Keratinocyte (primary cell): ENCODE results near the gene CMTM7. TPM values are rescaled to one million over a fixed set of nuclear protein-coding genes. Genes with fewer than 3 reads are reported as not detected.

ENCODE experiments used
- DNase-seq: peaks from one replicate; pipeline ENCODE4 v3.0.0-alpha.2; 2011; ENCODE audit warnings: low read depth, missing footprints, low spot score
- FAIRE-seq: peaks from 2 replicates; lab custom pipeline; 2011; peaks lifted over from hg19 to GRCh38; lab: Jason Lieb, UNC
- H2AFZ ChIP-seq: 2 replicates; pipeline ENCODE4 v1.6.0; 2012; ENCODE audit warnings: low read length, control low read depth, inconsistent platforms; ENCODE audit not compliant: control insufficient read depth
- H3K27ac ChIP-seq: 2 replicates; pipeline ENCODE4 v1.5.1; 2011; ENCODE audit warnings: low read length; ENCODE audit not compliant: control insufficient read depth, insufficient read depth
- H3K27me3 ChIP-seq: 3 replicates; pipeline ENCODE4 v1.6.0; 2011; ENCODE audit warnings: low read length; ENCODE audit not compliant: control insufficient read depth, insufficient read depth; ENCODE audit errors: extremely low read depth
- H3K36me3 ChIP-seq, 2 experiments: 2 replicates in 1 of 2; 3 replicates in 1 of 2; pipeline ENCODE4 v1.5.1; 2011; ENCODE audit warnings: low read length in 2 of 2, mild to moderate bottlenecking in 1 of 2; ENCODE audit not compliant: control insufficient read depth in 2 of 2, insufficient read depth in 2 of 2; ENCODE audit errors: extremely low read depth in 1 of 2
- H3K4me1 ChIP-seq: 3 replicates; pipeline ENCODE4 v1.5.1; 2011; ENCODE audit warnings: low read length; ENCODE audit not compliant: control insufficient read depth, insufficient read depth; ENCODE audit errors: extremely low read depth
- H3K4me2 ChIP-seq: 3 replicates; pipeline ENCODE4 v1.6.0; 2011; ENCODE audit warnings: low read depth, low read length; ENCODE audit not compliant: control insufficient read depth, insufficient read depth; ENCODE audit errors: extremely low read depth
- H3K4me3 ChIP-seq, 3 experiments: fragments of 200-600 bp in 1 of 3; sonication (generic) in 1 of 3; 2 replicates in 2 of 3; 3 replicates in 1 of 3; pipeline ENCODE4 v1.5.1; 2011 to 2016; ENCODE audit warnings: low read length in 3 of 3, mild to moderate bottlenecking in 3 of 3, control low read depth in 2 of 3, inconsistent platforms in 1 of 3, low read depth in 1 of 3, mixed read lengths in 1 of 3, mixed run types in 1 of 3, moderate library complexity in 1 of 3; ENCODE audit not compliant: control insufficient read depth in 2 of 3, insufficient read depth in 2 of 3; ENCODE audit errors: extremely low read depth in 1 of 3
- H3K79me2 ChIP-seq: 2 replicates; pipeline ENCODE4 v1.6.0; 2012; ENCODE audit warnings: low read length; ENCODE audit not compliant: control insufficient read depth, insufficient read depth
- H3K9ac ChIP-seq: 3 replicates; pipeline ENCODE4 v1.6.0; 2011; ENCODE audit warnings: low read length; ENCODE audit not compliant: control insufficient read depth, insufficient read depth; ENCODE audit errors: extremely low read depth
- H3K9me1 ChIP-seq: 3 replicates; pipeline ENCODE4 v1.6.0; 2011; ENCODE audit warnings: low read length; ENCODE audit not compliant: control insufficient read depth, insufficient read depth; ENCODE audit errors: extremely low read depth
- H3K9me3 ChIP-seq: 2 replicates; pipeline ENCODE4 v1.5.1; 2012; ENCODE audit warnings: low read depth, low read length; ENCODE audit not compliant: control insufficient read depth
- H4K20me1 ChIP-seq: 3 replicates; pipeline ENCODE4 v1.6.0; 2011; ENCODE audit warnings: low read length; ENCODE audit not compliant: control insufficient read depth, insufficient read depth; ENCODE audit errors: extremely low read depth
- CTCF ChIP-seq, 3 experiments: IDR thresholded peaks in 1 of 3; conservative IDR thresholded peaks in 1 of 3; optimal IDR thresholded peaks in 1 of 3; 2 replicates in 2 of 3; 3 replicates in 1 of 3; pipeline versions ENCODE3 to v1.5.1; 2011; ENCODE audit warnings: low read length in 3 of 3, mild to moderate bottlenecking in 3 of 3, moderate library complexity in 2 of 3, control low read depth in 1 of 3, inconsistent platforms in 1 of 3; ENCODE audit not compliant: insufficient read depth in 2 of 3; ENCODE audit errors: extremely low read depth in 1 of 3
- EZH2 ChIP-seq: IDR thresholded peaks from one replicate; pipeline ENCODE4 v1.6.1; 2012; ENCODE audit warnings: inconsistent platforms, mild to moderate bottlenecking, low read length, moderate library complexity
- dilution Hi-C: fragments of 300-500 bp; cut with MboI; formaldehyde crosslinking; loops from one replicate; pipeline ENCODE4 v1.7.0; 2020; ENCODE audit warnings: low sequenced_read_pairs; ENCODE audit not compliant: extremely low pct_ligation_motif_present
- polyA plus RNA-seq, 5 experiments: library from polyadenylated mRNA; depleted of rRNA in 3 of 5; stranded (reverse) in 3 of 5; stranded (forward) in 1 of 5; unstranded in 1 of 5; fragments of >200 nt; gene quantifications; 1 replicate in 1 of 5; 2 replicates in 3 of 5; 3 replicates in 1 of 5; pipeline versions ENCODE4 v1.2.1 to v1.2.3, GENCODE V29; 2011 to 2012; ENCODE audit warnings: missing spikeins in 2 of 5, low read depth in 1 of 5, low replicate concordance in 1 of 5

The CMTM7 gene
- polyA plus RNA-seq, 1 donor (not counting 4 experiments of a cell fraction or from before 2014, with no cell fraction given) = 47.2 TPM

- dilution Hi-C loops = no loop called here
- H3K9me1 ChIP-seq = no peaks in the 10 kb centered on the region
- TF ChIP-seq CTCF (optimal IDR thresholded peaks at IDR 0.05 in 1 of 3, IDR thresholded peaks at IDR 0.05 in 1 of 3, conservative IDR thresholded peaks at IDR 0.05 in 1 of 3; ENCODE audit: extremely low read depth in 1 of 3, insufficient read depth in 2 of 3, low read length in 3 of 3) = no peak
- TF ChIP-seq EZH2 = no peak
- H3K27me3 ChIP-seq = no peaks in the 10 kb centered on the region
- DNase-seq = no peak
- H3K4me3 ChIP-seq = no peak overlapping the region
- H2AFZ ChIP-seq = no peak overlapping the region
- no peaks in the 10 kb centered on the region for H4K20me1 ChIP-seq
- H3K4me1 ChIP-seq = peaks cover 12% of the 10 kb centered on the region
- no peak overlapping the region for H3K9ac ChIP-seq
- H3K36me3 ChIP-seq = peaks cover 5 to 27% of the 10 kb centered on the region in 2 experiments
- no peak overlapping the region for H3K27ac ChIP-seq
- H3K9me3 ChIP-seq = no peaks in the 10 kb centered on the region
- FAIRE-seq = no peak
- H3K79me2 ChIP-seq = no peaks in the 10 kb centered on the region
- no peak overlapping the region for H3K4me2 ChIP-seq
Observed at GRCh38 chr3:32457971-32458471, 66.4 kb downstream of the CMTM7 start.

- Histone ChIP-seq H3K9me1 (no peaks in the 10 kb centered on the region), H3K4me2 (no peak overlapping the region), H3K4me1 (peaks cover 12% of the 10 kb centered on the region), H2AFZ (no peak overlapping the region), H3K27me3 (no peaks in the 10 kb centered on the region), H3K36me3 (peaks cover 5 to 19% of the 10 kb centered on the region in 2 experiments), H3K4me3 (no peak overlapping the region), H3K9ac (no peak overlapping the region), H3K79me2 (no peaks in the 10 kb centered on the region), H4K20me1 (no peaks in the 10 kb centered on the region), H3K9me3 (no peaks in the 10 kb centered on the region), H3K27ac (no peak overlapping the region)
- FAIRE-seq (no peak), DNase-seq (no peak)
- dilution Hi-C loops = no loop called here
- TF ChIP-seq CTCF (optimal IDR thresholded peaks at IDR 0.05 in 1 of 3, IDR thresholded peaks at IDR 0.05 in 1 of 3, conservative IDR thresholded peaks at IDR 0.05 in 1 of 3; ENCODE audit: extremely low read depth in 1 of 3, insufficient read depth in 2 of 3, low read length in 3 of 3) = no peak
- no peak for TF ChIP-seq EZH2
Observed at GRCh38 chr3:32459450-32459849, 67.8 kb downstream of the CMTM7 start.
